Activated CD8-positive, alpha-beta memory T cell treated with anti-CD3 and anti-CD28 coated beads for 24 hours (primary cell): ENCODE measurements around the gene ODAD4.

Experiments
- DNase-seq: peaks from one replicate; pipeline ENCODE4 v3.0.0-alpha.2; 2020

Gene ODAD4

DNA sequence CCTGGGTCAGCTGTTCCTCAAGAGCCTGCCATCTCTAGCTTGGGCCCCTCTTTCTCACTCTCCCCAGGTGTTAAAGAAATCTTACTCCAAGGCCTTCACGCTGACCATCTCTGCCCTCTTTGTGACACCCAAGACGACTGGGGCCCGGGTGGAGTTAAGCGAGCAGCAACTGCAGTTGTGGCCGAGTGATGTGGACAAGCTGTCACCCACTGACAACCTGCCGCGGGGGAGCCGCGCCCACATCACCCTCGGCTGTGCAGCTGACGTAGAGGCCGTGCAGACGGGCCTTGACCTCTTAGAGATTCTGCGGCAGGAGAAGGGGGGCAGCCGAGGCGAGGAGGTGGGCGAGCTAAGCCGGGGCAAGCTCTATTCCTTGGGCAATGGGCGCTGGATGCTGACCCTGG, 43.0 kb downstream of the ODAD4 start:
- no peak for DNase-seq

DNA sequence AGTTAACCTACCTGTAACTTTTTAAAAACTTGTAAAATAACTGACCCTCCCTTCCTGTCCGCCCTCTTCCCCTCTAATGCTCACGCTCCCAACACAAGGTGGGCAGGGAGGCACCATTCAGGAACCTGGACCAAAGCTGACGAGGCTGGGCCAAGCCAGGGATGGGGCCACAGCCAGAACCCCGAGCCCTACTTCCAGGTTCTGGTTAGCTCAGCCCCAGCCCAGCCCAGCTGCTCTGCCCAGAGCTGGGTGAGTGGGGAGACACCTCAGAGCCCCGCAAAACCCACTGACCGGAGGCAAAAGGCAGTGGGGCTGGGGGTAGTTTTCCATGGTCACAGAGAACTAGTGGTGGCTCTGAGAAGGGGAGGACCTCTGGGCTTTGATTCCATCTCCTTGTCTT, 43.6 kb downstream of the ODAD4 start:
- DNase-seq: no peak

DNA sequence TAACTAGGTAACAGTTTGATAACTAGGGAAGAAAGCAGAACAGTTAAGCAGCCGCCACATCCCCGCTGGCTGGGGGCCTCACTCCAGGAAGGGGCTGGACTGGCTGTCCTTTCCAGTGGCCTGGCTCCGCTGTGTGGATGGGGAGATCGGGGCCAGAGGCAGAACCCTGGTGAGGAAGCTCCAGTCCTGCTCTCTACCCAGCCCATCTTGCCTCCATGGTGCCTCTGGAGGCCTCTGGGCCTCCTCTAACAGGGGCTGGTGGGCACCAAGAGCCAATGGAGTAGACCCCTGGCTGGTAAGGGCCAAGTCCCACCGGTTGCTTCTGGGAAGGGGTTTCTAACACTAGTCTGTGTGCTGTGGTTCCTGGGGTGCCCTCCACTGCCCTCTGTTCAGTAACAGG, 44.2 kb downstream of the ODAD4 start:
- no peak for DNase-seq

DNA sequence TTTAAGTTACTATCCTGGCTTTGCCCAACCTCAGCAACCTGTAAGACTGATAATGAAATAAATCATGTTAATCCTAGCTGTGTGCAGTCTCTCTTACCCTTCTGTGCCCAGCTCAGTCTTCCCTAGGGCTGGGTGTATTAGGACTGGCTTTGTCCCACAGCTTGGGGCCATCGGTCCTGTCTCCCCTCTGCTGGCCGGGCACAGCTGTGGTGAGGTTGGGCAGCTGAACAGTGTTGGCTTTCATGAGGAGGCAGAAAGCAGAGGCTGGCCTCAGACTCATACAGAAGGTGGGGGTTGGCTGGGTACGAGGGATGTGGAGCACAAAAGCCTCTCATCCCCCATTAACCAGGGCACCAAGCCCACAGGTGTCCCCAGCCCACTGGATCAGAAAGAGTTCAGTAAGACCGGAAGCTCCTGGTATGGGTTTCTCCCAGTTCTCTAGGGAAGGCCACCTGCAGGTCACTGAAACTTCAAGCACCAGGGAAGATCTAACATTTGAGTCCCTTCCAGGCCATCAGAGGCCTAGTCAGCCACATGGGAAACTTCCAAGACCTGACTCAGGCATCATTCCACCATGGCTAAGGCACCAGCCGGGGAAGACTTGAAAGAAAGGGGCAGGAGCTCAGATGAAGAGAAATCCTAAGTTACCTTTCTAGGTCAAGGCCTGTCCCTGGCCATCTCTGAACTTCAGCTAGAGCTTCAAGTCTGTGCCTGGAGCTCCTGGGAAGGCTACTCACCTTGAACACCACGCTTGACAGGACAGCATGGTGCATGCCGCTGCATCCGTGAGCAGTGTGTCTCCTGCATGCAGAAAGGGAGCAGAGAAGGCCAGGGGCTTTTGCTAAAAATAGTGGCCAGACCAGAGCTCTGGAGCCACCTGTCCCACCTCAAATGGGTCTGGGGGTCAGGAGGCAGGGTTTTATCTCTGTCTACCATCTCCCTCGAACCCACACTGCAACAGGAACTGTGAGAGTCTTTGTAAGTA, 45.0 kb downstream of the ODAD4 start:
- DNase-seq: no peak

DNA sequence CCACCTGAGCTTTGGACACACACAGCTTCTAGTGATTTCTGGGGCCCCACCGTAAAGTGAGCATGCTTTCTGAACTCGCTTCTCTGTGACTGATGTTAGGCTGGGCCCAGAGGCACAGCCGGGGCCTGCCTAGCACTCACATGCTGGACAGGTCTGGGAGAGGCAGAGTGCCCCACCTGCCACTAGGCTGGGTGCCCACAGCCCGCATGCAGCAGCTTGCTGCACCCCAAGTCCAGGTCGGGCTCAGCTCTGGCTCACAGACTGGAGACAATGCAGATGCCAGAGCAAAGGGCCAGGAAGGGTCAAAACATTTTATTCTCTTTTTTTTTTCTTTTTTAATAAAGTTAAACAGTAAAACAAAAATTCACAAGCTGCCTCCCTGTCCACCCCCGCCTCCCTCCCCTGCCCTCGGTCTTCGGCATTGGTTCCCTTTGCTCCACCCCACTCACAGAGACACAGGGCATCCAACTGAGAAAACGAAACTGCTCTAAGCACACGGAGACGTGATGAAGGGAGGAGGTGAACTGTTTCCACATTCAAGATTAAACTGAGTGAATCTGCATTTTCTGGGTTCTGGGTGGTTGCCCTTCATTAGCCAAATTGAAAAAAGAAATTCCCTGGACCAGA, 45.8 kb downstream of the ODAD4 start:
- DNase-seq: no peak

DNA sequence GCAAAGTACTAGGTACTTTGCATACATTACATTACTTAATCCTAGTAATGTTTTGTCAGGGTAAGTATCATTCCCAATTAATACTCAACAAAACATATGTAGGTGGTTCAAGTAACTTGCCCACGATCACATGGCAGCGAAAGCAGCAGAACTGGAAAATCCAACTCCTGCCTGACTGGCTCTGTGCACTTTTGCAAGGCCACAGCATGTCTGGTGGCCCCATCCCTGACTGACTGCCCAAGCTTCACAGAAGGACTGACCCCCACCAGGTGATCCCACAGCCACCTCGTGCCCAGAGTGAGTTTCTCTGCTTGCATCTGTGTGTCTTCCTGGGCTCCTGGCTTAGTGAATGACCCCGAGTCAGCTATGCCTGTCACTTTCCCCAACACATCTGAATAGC, 47.6 kb downstream of the ODAD4 start:
- no peak for DNase-seq

DNA sequence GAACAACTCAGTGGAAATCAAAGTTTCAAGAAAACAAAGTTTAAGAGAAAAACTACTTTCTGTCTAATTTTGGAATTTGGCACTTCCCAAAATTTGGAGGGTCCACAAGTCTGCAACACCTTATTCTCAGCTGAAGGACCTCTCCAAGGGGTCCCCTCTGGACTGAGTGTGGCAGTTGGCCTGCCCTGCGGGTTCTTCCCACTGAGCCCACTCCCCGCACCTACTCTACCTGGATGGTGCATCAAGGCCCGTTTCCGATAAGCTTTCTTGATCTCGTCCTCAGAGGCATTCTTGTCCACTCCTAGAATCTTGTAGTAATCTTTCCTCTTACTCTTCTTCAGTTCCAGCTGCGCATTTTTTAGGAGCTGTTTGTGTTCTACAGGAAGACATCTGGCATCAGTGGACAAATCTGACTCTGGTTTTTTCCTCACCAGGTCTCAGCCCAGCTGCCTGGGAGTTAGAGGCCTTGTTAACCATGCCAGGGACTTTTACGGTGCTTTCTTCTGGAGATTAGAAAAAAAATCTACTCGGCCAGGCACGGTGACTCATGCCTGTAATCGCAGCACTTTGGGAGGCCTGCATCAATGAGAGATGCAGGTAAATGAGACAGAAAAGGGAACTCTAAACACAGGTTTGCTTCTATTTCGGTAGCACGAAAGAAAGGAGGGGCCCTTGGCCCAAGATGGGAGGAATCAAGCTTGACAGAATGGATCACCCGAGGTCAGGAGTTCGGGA, 51.8 kb downstream of the ODAD4 start:
- no peak for DNase-seq

DNA sequence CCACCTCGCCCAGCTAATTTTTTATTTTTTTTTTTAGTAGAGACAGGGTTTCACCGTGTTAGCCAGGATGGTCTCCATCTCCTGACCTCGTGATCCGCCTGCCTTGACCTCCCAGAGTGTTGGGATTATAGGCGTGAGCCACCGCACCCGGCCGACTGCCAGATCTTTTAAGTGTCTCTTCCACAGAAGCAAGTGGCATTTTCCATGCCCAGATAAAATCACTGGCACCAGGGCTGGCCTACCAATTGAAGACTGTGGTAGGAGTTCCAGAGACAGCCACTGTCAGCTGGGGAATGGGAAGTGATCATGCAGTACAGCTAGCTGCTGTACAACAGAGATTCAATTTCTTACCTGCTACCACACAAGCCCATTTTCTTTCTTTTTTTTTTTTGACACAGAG, 54.0 kb downstream of the ODAD4 start:
- DNase-seq: no peak

DNA sequence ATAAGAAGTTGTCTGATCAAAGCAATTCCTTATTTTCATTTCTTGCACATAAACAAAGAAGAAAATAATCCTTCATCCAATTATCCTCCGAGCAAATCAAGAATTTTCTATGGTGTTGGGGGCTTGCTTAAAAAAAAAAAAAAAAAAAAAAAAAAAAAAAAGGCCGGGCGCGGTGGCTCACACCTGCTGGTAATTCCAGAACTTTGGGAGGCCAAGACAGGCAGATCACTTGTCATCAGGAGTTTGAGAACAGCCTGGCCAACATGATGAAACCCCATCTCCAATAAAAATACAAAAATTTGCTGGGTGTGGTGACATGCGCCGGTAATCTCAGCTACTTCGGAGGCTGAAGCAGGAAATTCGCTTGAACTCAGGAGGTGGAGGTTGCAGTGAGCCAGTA, 55.5 kb downstream of the ODAD4 start:
- DNase-seq: no peak

DNA sequence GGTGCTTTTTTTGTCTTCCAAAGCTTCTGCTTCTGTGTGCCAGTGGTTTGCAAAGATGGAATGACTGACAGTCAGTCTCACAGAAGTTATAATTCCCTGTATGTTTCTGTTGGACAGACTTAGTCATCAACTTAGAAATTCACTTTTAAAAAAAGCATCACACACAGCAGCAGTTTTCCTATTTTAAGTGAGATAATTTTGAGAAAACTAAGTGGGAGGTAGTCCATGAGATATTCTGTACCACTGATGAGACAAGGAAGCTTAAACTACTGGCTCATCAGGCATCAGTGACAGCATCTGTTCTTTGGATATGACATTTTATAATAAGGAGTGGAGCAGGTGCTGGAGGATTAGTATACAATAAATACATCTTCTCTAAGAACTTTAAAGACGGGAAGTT, 56.2 kb downstream of the ODAD4 start:
- no peak for DNase-seq

DNA sequence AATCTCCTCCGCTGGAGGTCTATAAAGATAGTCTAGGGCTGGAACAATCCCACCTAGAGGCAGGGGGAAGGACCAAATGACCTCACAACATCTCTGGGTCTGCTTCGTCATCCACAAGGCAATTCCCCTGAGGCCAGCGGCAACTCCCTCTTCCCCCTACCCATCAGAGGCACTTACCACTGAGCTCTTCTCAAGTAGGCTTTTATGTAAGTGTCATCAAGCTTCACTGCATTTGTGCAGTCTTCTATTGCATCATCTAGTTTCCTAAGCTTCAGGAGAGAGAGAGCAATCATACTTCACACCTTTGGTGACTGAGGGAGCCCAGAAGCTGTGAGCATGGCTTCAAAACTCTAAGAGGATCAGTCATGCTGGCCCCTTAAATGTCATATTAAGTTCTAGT, 57.2 kb downstream of the ODAD4 start:
- DNase-seq: no peak

DNA sequence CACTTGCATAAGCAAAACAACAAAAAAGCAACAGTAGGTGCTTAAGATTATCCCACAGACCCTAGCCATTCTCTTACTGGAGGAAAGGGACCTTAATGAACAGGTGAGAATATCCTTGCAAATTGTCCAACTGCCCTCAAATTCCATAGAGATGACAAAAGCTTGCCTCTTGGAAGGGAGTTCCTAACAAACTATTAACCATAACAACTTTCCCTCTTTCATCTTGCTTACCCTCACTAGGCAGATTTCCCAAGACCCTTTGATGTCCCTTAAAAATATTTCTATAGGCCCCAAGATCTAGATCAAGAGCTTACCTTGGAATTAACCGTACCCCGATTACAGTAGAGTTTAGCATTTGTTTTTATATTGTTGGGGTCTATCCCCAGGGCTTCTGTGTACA, 58.0 kb downstream of the ODAD4 start:
- no peak for DNase-seq

DNA sequence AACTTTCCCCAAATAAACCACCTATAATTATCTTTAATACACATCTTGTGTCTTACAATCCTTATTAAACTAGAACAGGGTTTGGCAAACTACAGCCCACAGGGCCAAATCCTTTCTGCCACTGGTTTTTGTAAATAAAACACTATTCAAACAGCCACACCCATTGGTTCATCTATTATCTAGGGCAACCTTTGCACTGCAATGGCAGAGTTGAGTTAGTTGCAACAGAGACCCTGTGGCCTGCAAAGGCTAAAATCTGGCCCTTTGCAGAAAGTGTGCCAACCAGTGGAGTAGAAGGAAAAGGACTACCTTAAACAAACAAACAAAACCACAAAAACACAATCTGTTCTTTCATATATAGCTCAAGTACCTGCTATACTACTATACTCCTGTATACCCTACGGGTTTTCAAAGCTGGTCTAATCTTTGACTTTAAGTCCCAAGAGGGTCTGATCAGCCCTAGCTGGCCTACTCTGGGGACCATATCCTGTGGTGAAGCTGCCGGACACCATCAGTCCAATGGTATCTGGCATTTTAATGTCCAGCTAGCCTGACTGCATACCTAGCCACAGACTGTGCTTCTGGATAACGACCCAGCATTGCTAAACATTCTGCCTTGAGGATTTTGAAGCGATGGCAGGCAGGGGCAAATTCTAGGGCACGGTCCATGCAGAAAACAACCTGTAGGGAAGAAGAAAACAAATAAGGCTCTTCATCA, 59.4 kb downstream of the ODAD4 start:
- no peak for DNase-seq

DNA sequence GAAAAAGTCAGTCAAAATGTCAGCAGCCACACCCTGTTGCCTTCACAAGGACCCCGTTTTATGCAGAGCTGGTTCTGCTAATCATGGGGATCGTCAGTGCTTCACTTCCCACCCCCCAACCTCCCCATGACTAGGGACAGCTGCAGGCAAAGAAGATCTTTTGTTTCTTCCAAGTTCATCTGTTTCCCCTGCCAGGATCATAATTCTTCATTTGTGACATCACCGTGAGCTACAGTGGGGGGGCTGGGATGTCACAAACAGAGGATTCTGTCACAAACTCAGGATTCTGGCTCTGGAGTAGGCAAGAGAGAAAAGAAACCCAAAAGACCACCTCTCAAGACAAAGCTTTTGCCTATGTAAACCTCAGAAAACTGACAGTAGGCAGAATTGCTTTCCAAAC, 62.2 kb downstream of the ODAD4 start:
- DNase-seq: no peak

DNA sequence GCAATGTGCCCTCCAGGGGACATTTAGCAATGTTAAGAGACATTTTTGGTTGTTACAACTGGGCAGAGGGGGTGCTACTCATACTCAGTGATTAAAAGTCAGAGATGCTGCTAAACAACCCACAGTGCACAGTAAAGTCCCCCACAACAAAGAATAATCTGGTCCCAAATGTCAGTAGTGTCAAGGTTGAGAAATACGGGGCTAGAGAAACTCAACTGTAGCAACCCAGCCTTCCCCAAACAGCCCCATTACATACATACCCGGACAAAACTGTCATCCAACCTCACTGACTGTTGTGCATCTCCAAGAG, 66.4 kb downstream of the ODAD4 start:
- no peak for DNase-seq

DNA sequence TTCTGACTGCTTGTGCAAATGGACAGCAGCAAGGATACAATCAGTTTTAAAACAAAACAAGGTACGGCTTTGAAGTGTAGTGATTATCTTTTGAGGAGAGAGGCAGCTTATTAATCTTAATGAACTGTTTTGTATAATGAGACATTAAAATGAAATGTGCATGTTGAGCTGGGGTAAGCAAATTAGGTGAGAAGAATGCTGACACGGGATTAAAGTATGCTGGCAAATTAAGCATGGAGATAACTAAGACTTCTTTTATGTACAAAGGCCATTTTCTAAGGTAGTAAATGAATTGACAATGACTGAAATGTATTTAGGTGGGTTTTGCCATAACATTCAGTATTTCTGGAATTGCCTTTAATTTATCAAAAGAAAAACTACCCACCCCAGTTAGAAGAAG, 68.1 kb downstream of the ODAD4 start:
- DNase-seq: no peak

DNA sequence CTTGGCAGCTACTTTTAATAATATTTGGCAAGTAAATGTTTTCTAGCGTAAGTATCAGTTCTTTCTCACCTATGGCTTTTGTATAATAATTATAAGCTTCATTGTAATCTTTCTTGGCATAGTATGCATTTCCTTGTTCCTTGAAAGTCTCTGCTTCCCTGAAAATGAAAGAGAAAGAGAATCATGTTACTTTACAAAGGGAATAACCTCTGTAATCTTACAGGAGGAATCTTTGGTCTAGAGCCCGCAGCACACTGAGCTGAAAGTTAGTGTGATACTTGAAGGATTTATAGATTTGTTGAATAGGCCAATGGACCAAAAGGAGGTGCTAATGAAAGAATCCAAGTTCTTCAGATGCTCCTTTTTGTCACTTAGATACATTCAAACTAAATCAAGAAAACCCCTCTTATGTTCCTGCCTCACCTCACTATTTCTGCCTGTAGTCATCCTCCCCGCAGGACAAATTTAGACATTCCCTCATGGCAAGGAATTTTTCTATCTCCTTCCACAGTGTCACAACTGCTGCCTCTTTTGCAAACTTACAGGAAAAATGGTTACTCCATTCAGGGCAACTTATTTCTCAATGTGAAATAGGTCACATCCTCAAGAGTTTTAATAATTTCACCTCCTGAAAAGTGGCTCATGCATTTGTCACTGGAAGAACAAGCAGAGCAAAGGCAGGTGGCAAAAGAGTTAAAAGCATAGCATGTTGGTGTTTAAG, 70.2 kb downstream of the ODAD4 start:
- no peak for DNase-seq

DNA sequence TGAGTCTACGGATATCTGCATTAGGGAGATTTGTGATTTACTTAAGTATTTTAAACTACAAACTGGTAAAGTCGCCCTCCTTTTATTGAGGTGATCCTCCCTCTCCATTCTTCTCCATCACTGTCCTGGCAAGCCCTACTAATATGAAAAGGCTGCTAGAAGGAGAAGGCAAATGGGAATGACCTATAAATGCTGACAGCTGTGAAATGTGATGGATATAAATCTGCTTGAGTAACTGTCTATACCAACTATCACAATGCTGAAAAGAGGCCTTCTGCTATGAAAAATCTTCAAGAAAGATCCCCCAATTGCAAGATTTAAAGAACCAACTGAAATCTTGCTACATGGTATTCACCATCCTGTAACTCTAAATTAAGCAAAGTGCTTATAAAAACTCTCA, 71.3 kb downstream of the ODAD4 start:
- DNase-seq: no peak

DNA sequence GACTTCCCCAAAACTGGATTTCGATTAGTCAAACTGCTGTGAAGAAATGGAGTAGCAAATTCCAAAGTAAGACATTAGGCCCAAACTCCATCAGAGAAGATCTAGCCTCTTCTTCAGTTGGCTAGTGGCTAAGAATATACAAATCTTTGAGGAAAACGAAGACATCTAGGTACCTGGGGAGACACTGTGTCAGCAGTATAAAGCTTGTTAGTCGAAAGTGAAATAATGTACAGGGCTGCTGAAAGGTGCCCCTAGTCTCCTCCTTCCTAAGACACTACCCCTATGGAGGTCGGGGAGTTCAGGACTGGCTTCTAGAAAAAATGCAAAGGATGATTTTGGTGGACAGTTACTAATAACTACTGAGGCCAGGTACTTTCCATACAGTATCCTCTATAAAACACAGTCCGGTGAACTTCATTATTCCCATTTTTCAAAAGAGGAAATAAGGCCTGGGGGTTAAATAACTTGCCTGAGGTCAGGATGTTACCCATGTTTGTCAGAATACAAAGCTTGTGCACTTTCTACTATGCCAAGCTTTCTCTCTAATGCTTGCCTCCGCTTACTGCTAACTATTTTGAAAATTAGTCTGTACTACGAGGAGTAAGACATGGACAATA, 71.9 kb downstream of the ODAD4 start:
- DNase-seq: no peak

DNA sequence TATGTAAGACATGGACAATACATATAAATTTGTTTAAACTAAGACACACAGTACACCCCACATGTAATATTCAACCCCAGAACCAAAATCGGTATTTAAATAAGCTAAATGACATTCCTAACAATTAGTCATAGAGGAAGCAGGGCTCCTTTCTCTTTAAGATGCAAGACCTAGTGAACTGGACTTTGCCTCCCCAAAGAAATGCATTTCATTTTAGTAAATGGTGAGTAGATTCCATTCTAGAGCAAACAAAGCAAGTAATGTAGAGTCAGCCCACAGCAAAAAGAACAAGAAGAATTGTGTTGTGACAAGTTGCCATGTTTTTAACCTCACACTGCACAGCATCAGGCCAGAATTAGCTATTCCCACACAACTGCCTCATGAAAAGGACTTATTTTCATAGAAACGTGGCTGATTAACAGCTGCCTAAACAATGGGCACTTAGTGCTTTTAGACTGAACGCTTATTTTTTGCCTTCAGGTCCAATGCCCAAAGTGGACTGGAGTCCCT, 72.4 kb downstream of the ODAD4 start:
- no peak for DNase-seq

DNA sequence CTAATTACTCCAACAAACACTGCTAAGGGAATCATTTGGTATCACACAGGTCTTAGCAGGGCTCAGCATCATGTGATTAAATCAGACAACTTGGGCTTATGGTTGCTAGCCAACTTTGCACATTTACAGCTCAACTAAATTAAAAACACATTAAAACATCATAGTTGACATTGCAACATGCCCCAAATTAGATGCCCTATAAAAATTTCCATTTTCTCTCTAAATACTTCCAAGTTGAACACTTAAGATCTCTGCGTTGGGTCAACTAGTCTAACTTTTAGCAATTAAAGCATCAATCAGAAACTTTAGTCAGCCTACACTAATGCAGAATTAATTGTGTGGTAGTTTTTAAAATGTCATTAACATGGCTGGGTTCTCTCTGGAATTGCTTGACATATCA, 74.7 kb downstream of the ODAD4 start:
- no peak for DNase-seq

DNA sequence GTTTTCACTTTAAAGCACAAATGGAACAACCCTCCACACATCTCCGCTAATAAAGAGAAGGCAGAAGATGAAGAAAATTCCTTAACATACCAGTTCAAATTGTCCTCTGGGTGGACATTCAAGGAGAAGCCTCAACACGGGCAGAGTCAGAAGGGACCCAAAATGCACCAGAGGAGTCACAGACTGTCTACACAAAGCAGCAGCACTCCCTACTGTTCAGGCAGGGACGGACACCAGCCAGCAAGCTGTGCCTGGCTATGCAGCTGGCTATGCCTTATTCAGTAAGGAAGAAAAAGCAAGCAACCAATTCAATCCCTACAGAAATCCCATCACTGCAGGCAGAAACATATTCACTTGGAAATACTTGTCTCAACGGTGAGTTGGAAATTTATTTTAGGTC, 78.8 kb downstream of the ODAD4 start:
- DNase-seq: no peak
